Activated naive CD8-positive, alpha-beta T cell treated with anti-CD3 and anti-CD28 coated beads, Interleukin-2, amount 50 U/mL, for 24 hours (primary cell): ENCODE results near the gene PPARA.
A peak's percentile ranks its signal among the peaks of the same experiment; 100 is the strongest.

Experiments
- ATAC-seq: fragments of 150-1000 bp; cut with Tn5 transposase; one replicate; pipeline ENCODE4 v1.10.0; 2021
- DNase-seq: peaks from one replicate; pipeline ENCODE4 v3.0.0; 2021
- H3K27ac Mint-ChIP-seq: one replicate; pipeline ENCODE4 v1.8.0; 2021; ENCODE audit warnings: mild to moderate bottlenecking, mixed read lengths
- H3K27me3 Mint-ChIP-seq: one replicate; pipeline ENCODE4 v1.8.0; 2021; ENCODE audit warnings: mixed read lengths
- H3K36me3 Mint-ChIP-seq: one replicate; pipeline ENCODE4 v1.8.0; 2021; ENCODE audit warnings: low read depth, mixed read lengths
- H3K4me1 Mint-ChIP-seq: one replicate; pipeline ENCODE4 v1.8.0; 2021; ENCODE audit warnings: mixed read lengths
- H3K4me3 Mint-ChIP-seq: one replicate; pipeline ENCODE4 v1.8.0; 2021; ENCODE audit warnings: mild to moderate bottlenecking, moderate library complexity, mixed read lengths
- H3K9me3 Mint-ChIP-seq: one replicate; pipeline ENCODE4 v1.8.0; 2021; ENCODE audit warnings: mixed read lengths

Gene PPARA

DNA sequence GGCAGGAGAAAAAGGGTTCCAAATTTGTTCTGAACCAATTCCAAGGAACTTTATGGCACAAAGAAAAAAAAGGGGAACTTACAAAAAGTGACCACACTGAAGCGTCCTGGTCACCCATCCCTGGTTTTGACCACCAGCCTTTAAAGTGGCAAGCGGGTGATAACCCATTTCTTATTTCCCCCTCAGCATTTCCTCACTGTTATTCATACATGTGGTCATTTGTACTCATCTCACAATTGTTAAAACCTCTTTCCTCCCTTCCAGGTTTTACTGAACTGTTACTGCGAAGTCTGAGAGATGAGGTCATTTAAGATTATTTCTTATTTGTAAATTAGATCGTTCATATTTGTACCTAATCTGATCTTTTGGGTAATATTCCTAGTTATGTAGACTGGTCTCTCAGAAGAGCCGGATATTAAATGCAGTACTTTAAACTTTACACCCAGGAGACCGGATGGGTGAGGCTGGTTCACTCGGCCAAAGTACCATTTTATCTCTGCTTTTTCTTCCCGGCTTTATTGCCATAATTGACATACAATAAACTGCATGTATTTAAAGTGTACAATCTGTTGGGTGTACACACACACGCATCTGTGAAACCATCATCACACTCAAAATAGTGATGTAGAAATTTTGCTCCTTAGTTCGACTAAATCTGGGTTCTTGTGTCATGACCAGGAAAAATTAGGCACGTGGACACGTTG lies 52.7 kb downstream of the PPARA start:
- H3K27me3 Mint-ChIP-seq = no peaks in the 10 kb centered on the region
- H3K9me3 Mint-ChIP-seq = no peaks in the 10 kb centered on the region
- H3K4me1 Mint-ChIP-seq = no peaks in the 10 kb centered on the region
- ATAC-seq = no peak
- H3K4me3 Mint-ChIP-seq = no peak overlapping the region
- no peak overlapping the region for H3K27ac Mint-ChIP-seq
- DNase-seq = no peak
- H3K36me3 Mint-ChIP-seq = peaks cover 16% of the 10 kb centered on the region

DNA sequence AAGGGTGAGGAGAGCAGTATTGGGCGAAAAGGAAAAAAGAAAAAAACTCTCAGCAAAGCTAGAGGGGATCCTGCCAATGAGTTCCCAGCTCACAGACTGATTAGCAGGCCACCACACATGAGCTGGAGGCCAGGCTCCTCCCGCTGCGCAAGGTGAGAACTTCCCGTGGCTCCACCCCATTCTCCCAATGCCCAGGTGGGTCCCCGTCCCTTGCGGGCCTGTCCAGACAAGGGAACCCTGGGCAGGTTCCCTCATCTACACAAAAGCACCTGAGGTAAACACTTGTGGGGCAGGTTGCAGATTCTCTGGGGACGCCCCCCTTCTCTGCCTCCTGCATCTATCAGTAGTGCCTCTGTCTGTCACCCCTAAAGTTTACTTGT lies 53.3 kb downstream of the PPARA start:
- H3K27ac Mint-ChIP-seq = no peak overlapping the region
- H3K4me3 Mint-ChIP-seq = no peak overlapping the region
- peaks cover 3% of the 10 kb centered on the region for H3K9me3 Mint-ChIP-seq
- no peaks in the 10 kb centered on the region for H3K27me3 Mint-ChIP-seq
- H3K36me3 Mint-ChIP-seq = peaks cover 18% of the 10 kb centered on the region
- DNase-seq = no peak
- H3K4me1 Mint-ChIP-seq = no peaks in the 10 kb centered on the region
- no peak for ATAC-seq

DNA sequence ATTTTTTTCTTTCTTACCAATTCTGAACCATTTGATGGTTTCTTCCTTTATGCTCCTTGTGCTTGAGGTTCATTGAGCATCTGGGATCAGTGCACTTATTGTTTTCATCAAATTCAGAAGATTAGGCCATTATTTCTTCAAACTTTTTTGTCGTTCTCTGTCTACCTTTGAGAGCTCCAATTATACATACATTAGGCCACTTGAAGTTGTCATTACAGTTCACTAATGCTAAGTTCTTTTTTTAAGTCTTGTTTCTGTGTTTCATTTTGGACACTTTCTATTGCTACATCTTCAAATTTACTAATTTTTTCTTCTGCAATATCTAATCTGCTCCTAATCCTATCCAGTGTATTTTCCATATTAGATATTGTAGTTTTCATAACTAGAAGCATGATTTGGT lies 58.9 kb downstream of the PPARA start:
- no peak overlapping the region for H3K4me3 Mint-ChIP-seq

GRCh38 chr22:46212195-46212594 lies 61.9 kb downstream of the PPARA start:
- Mint-ChIP-seq H3K27me3 (no peaks in the 10 kb centered on the region), H3K4me3 (no peak overlapping the region), H3K9me3 (peaks cover 13% of the 10 kb centered on the region), H3K4me1 (peaks cover 5% of the 10 kb centered on the region), H3K36me3 (peaks cover 48% of the 10 kb centered on the region), H3K27ac (no peak overlapping the region)
- DNase-seq (no peak), ATAC-seq (no peak)

More for the DNA sequence above, 58.9 kb downstream of the PPARA start:
- ATAC-seq (no peak), DNase-seq (no peak)
- peaks cover 50% of the 10 kb centered on the region for H3K36me3 Mint-ChIP-seq
- H3K9me3 Mint-ChIP-seq = peaks cover 13% of the 10 kb centered on the region
- no peak overlapping the region for H3K27ac Mint-ChIP-seq
- no peaks in the 10 kb centered on the region for H3K27me3 Mint-ChIP-seq
- peaks cover 5% of the 10 kb centered on the region for H3K4me1 Mint-ChIP-seq

- peaks cover 48% of the 10 kb centered on the region for H3K36me3 Mint-ChIP-seq
- H3K4me3 Mint-ChIP-seq = no peak overlapping the region
- H3K4me1 Mint-ChIP-seq = peaks cover 5% of the 10 kb centered on the region
- H3K27ac Mint-ChIP-seq = no peak overlapping the region
- DNase-seq (no peak), ATAC-seq (peak; percentile 71)
- H3K27me3 Mint-ChIP-seq = no peaks in the 10 kb centered on the region
- peaks cover 13% of the 10 kb centered on the region for H3K9me3 Mint-ChIP-seq
Measured at GRCh38 chr22:46213052-46213451, 62.7 kb downstream of the PPARA start.

- Mint-ChIP-seq H3K4me1 (peaks cover 5% of the 10 kb centered on the region), H3K9me3 (peaks cover 5% of the 10 kb centered on the region), H3K4me3 (no peak overlapping the region), H3K27ac (no peak overlapping the region), H3K27me3 (no peaks in the 10 kb centered on the region), H3K36me3 (peaks cover 40% of the 10 kb centered on the region)
- ATAC-seq (no peak), DNase-seq (no peak)
Measured at GRCh38 chr22:46214149-46214548, 63.8 kb downstream of the PPARA start.

DNA sequence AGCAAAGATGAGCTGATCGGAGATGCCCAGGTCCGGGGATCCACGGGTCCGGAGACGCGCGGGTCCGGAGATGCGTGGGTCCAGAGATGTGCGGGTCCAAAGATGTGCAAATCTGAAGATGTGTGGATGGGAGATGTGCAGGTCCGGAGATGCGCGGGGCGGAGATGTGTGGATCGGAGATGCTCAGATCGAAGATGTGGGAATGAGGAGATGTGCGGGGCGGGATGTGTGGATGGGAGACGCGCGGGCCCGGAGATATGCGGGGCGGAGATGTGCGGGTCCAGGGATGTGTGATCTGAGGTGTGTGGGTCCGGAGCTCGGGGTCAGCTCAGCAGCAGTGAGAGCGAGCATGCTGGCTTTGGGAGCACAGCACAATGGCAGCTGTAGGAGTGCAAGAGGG lies 64.3 kb downstream of the PPARA start:
- H3K4me3 Mint-ChIP-seq = no peak overlapping the region
- ATAC-seq = no peak
- no peak for DNase-seq
- no peak overlapping the region for H3K27ac Mint-ChIP-seq
- H3K9me3 Mint-ChIP-seq = peaks cover under 1% of the 10 kb centered on the region
- no peaks in the 10 kb centered on the region for H3K27me3 Mint-ChIP-seq
- peaks cover 40% of the 10 kb centered on the region for H3K36me3 Mint-ChIP-seq
- H3K4me1 Mint-ChIP-seq = peaks cover 8% of the 10 kb centered on the region

DNA sequence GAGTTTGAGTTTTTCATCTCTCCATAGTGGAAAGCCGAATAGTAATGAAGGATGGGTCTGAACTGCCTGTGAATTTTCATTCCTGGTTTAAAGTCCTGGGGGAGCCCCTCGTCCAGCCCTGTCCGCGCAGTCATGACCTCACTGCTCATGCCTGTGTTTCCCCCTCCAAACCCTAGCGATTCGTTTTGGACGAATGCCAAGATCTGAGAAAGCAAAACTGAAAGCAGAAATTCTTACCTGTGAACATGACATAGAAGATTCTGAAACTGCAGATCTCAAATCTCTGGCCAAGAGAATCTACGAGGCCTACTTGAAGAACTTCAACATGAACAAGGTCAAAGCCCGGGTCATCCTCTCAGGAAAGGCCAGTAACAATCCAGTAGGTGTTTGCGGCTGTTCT lies 69.3 kb downstream of the PPARA start:
- H3K36me3 Mint-ChIP-seq = peaks cover 17% of the 10 kb centered on the region
- no peak overlapping the region for H3K27ac Mint-ChIP-seq
- no peaks in the 10 kb centered on the region for H3K9me3 Mint-ChIP-seq
- H3K4me1 Mint-ChIP-seq = peaks cover 9% of the 10 kb centered on the region
- ATAC-seq = no peak
- DNase-seq = no peak
- no peak overlapping the region for H3K4me3 Mint-ChIP-seq
- no peaks in the 10 kb centered on the region for H3K27me3 Mint-ChIP-seq

DNA sequence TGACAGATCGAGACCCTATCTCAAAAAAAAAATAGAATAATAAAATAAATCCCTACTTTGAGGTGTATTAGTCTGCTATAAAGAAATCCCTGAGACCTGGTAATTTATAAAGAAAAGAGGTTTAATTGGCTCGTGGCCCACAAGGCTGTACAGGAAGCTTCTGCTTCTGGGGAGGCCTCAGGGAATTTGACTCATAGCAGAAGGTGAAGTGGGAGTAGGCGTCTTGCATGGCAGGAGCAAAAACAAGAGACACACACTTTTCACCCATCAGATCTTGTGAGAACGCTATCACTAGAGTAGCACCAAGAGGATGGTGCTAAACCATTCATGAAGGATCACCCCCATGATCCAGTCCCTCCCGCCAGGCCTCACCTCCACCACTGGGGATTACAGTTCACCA lies 70.6 kb downstream of the PPARA start:
- Mint-ChIP-seq H3K27ac (peak overlapping the region; percentile 80), H3K9me3 (no peaks in the 10 kb centered on the region), H3K36me3 (peaks cover 14% of the 10 kb centered on the region), H3K4me3 (no peak overlapping the region), H3K4me1 (peaks cover 9% of the 10 kb centered on the region), H3K27me3 (no peaks in the 10 kb centered on the region)
- DNase-seq (no peak), ATAC-seq (peak; percentile 52)

DNA sequence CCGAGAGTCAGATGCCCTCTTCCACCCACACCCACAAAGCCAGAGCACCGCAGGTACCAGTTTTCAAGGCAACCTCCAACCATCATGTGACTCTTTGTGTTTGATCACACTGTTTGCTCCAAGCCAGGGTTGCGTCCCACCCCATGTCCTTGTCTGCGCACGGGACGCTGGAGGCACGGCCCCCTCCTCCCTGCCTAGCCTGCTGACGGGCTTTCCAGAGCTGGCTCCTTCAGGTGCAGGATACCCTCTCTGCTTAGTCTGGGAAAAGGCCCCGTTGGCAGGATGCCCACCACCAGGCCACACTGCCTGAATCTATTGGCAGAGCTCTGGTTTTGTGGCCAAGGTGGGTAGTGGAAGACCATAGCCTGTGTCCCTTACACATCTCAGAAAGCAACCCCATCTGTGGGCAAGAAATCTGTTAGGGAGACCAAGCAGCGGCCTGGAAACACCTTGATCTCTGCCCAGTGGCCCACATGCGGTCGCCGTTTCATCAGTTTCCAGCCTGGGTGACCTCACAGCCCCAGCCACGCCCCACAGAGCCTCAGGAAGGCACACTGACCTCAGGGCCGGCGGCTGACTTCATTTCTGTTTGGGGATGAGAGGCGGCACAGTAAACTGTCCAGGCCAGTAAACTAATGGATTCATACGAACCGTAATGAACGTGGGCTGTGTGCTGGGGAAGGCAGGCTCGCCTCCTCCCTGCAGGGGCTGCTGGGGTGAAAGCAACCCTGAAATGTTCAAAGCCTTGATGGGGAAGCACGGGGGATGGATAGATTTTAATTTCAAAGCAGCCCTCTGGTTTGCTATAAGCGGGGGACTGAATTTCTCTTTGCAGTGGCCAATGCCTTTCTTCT lies 73.9 kb downstream of the PPARA start:
- no peak for DNase-seq
- Mint-ChIP-seq H3K4me1 (peaks cover 9% of the 10 kb centered on the region), H3K4me3 (no peak overlapping the region), H3K36me3 (peaks cover 12% of the 10 kb centered on the region), H3K9me3 (no peaks in the 10 kb centered on the region), H3K27me3 (no peaks in the 10 kb centered on the region), H3K27ac (no peak overlapping the region)
- no peak for ATAC-seq

- H3K27ac Mint-ChIP-seq = no peak overlapping the region
- DNase-seq = no peak
- H3K27me3 Mint-ChIP-seq = no peaks in the 10 kb centered on the region
- no peaks in the 10 kb centered on the region for H3K9me3 Mint-ChIP-seq
- no peak for ATAC-seq
- peaks cover 8% of the 10 kb centered on the region for H3K36me3 Mint-ChIP-seq
- H3K4me3 Mint-ChIP-seq = no peak overlapping the region
- peaks cover 5% of the 10 kb centered on the region for H3K4me1 Mint-ChIP-seq
Measured at GRCh38 chr22:46224898-46225290, 74.6 kb downstream of the PPARA start.

- peaks cover 5% of the 10 kb centered on the region for H3K4me1 Mint-ChIP-seq
- ATAC-seq = no peak
Measured at GRCh38 chr22:46225631-46226030, 75.3 kb downstream of the PPARA start.

GRCh38 chr22:46226577-46226976 lies 76.3 kb downstream of the PPARA start:
- Mint-ChIP-seq H3K4me1 (no peaks in the 10 kb centered on the region), H3K9me3 (no peaks in the 10 kb centered on the region), H3K27ac (no peak overlapping the region), H3K4me3 (no peak overlapping the region), H3K36me3 (peaks cover 1% of the 10 kb centered on the region), H3K27me3 (no peaks in the 10 kb centered on the region)
- ATAC-seq = no peak
- DNase-seq = no peak

More at GRCh38 chr22:46225631-46226030, 75.3 kb downstream of the PPARA start:
- no peak for DNase-seq
- Mint-ChIP-seq H3K9me3 (no peaks in the 10 kb centered on the region), H3K27me3 (no peaks in the 10 kb centered on the region), H3K27ac (no peak overlapping the region), H3K4me3 (no peak overlapping the region), H3K36me3 (peaks cover 6% of the 10 kb centered on the region)

DNA sequence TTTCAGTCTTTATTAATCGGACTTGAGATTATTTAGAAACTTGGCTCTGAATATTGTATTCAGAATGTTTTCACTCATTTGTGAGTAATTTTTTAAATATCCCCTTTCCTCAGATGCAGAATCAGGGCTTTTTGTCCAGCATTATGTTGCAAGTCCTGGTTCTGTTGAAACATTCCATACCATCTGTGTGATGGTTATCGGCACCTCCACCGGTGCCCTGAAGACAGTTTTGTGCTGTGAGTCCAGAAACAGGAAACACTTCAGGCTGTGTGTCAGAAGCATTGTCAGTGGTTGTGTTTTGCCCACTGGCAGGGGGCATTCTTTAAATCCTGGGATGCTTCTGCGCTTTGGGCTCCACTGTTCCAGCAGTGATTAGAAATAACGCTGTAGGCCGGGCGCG lies 79.4 kb downstream of the PPARA start:
- Mint-ChIP-seq H3K4me3 (no peak overlapping the region), H3K27me3 (no peaks in the 10 kb centered on the region), H3K36me3 (peaks cover 1% of the 10 kb centered on the region), H3K9me3 (no peaks in the 10 kb centered on the region), H3K4me1 (no peaks in the 10 kb centered on the region), H3K27ac (no peak overlapping the region)
- ATAC-seq (no peak), DNase-seq (no peak)

DNA sequence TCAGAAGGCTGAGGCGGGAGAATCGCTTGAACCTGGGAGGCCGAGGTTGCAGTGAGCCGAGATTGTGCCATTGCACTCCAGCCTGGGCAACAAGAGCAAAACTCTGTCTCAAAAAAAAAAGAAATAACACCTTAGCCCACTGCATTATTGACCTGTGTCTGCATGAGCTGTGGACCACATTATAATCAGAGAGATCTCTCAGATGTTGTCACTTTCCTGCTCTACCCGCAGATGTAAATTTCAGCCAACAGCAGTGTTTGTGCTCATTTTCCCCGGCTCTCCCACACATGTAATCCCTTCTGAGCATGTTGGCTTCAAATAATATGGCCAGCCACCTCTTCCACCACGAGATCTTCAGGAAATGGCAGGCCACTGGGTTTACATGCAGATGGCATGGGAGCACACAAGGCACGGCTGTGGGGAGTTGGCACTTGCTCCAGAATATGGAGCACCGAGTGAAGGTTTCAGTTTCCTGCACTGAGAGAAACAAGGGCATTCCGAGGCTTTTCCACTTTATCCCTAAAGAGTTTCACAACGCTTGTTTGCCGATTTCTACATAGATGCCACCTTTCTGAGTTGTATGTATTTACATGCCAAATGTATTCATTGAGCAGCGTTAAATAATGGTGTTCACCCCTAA lies 80.1 kb downstream of the PPARA start:
- Mint-ChIP-seq H3K4me3 (no peak overlapping the region), H3K4me1 (no peaks in the 10 kb centered on the region), H3K9me3 (no peaks in the 10 kb centered on the region), H3K27ac (no peak overlapping the region), H3K27me3 (no peaks in the 10 kb centered on the region), H3K36me3 (peaks cover 1% of the 10 kb centered on the region)
- DNase-seq = no peak
- no peak for ATAC-seq
